NCI-H82 treated with DMSO at 0.1 percent for 48 hours (cell line): Measurements from ENCODE around the gene TMEM151A.
A peak's percentile ranks its signal among the peaks of the same experiment; 100 is the strongest.
"Not testable (repeated sequence)": the region's sequence is repeated elsewhere in the genome, so short reads cannot be mapped to it uniquely, and the experiment has no call there.

Experiments used
- DNase-seq: peaks from one replicate; lab custom pipeline; 2025; ENCODE audit not compliant: unreplicated experiment; lab: John Stamatoyannopoulos, UW

TMEM151A gene

GRCh38 chr11:66267379-66268243, 24.1 kb upstream of the TMEM151A start:
- peak; percentile 55 for DNase-seq

- peak; percentile 91 for DNase-seq
Measured at GRCh38 chr11:66268244-66268951, 23.3 kb upstream of the TMEM151A start, which contains the start of gene RAB1B. TSS of gene RAB1B (plus strand) at chr11:66268639. CDS start at chr11:66268680, 41 bp downstream.

GRCh38 chr11:66268952-66269905, 22.5 kb upstream of the TMEM151A start:
- DNase-seq, result no peak

- DNase-seq, result no peak
Measured at GRCh38 chr11:66271816-66272215, 19.9 kb upstream of the TMEM151A start.

- DNase-seq, result no peak
Measured at GRCh38 chr11:66272596-66272995, 19.1 kb upstream of the TMEM151A start.

- no peak for DNase-seq
Measured at GRCh38 chr11:66274219-66274618, 17.5 kb upstream of the TMEM151A start.

- no peak for DNase-seq
Measured at GRCh38 chr11:66275396-66275795, 16.3 kb upstream of the TMEM151A start.

- no peak for DNase-seq
Measured at GRCh38 chr11:66275984-66276612, 15.6 kb upstream of the TMEM151A start.

GRCh38 chr11:66276619-66277018, 15.1 kb upstream of the TMEM151A start:
- DNase-seq, result not testable (repeated sequence)

- DNase-seq, result not testable (repeated sequence)
Measured at GRCh38 chr11:66277064-66277463, 14.6 kb upstream of the TMEM151A start.

GRCh38 chr11:66277471-66278362, 14.0 kb upstream of the TMEM151A start, which contains the start of gene CNIH2:
TSS of gene CNIH2 (plus strand) at chr11:66278175. CDS start at chr11:66278457, 282 bp downstream.
- DNase-seq, result no peak

GRCh38 chr11:66278363-66279091, 13.2 kb upstream of the TMEM151A start:
- no peak for DNase-seq

- no peak for DNase-seq
Measured at GRCh38 chr11:66279092-66279734, 12.5 kb upstream of the TMEM151A start.

- DNase-seq, result no peak
Measured at GRCh38 chr11:66280428-66280827, 11.3 kb upstream of the TMEM151A start.

GRCh38 chr11:66281001-66281400, 10.7 kb upstream of the TMEM151A start:
- DNase-seq, result no peak

- DNase-seq, result no peak
Measured at GRCh38 chr11:66281776-66282467, 9.8 kb upstream of the TMEM151A start.
